ENCODE results near the gene CHURC1.

GRCh38 chr14:64932231-64932630 lies 18.0 kb downstream of the CHURC1 start:
- TF ChIP-seq CTCF (IDR thresholded peaks at IDR 0.05) (no peak), EZH2 (IDR thresholded peaks at IDR 0.05) (no peak)

All from neural progenitor cell (in vitro differentiated cells).